ENCODE measurements around the gene CYGB. TPM values are rescaled to one million over a fixed set of nuclear protein-coding genes. Genes with fewer than 3 reads are reported as not detected.
"Not testable (repeated sequence)": the region's sequence is repeated elsewhere in the genome, so short reads cannot be mapped to it uniquely, and the experiment has no call there.

The CYGB gene
- total and polyA plus RNA-seq, 5 donors from 2014 or later = not detected

GRCh38 chr17:76566613-76566943 lies 29.1 kb upstream of the CYGB start:
- DNase-seq (no peak), ATAC-seq (ENCODE audit: low read depth in 2 of 2) (no peak)
- no peaks in the 10 kb centered on the region for H3K27me3 ChIP-seq (ENCODE audit: control insufficient read depth, insufficient read depth, low read length)
- peaks cover 35% of the 10 kb centered on the region for H3K36me3 ChIP-seq (ENCODE audit: control insufficient read depth, insufficient read depth, low read length)
- Mint-ChIP-seq H3K27ac (no peak overlapping the region), H3K4me3 (no peak overlapping the region), H3K4me1 (peaks cover 4 to 25% (median 14%) of the 10 kb centered on the region in 4 donors), H3K27me3 (no peaks in the 10 kb centered on the region), H3K9me3 (no peaks in the 10 kb centered on the region), H3K36me3 (peaks cover 26% of the 10 kb centered on the region)
- peaks cover 5% of the 10 kb centered on the region for H3K4me1 ChIP-seq (ENCODE audit: control insufficient read depth, insufficient read depth, low read length, poor library complexity, severe bottlenecking)
- H3K27ac ChIP-seq (ENCODE audit: insufficient read depth, low read length, poor library complexity, severe bottlenecking) = no peak overlapping the region
- no peaks in the 10 kb centered on the region for H3K9me3 ChIP-seq (ENCODE audit: control insufficient read depth in 2 of 2, low read length in 2 of 2)
- H3K4me3 ChIP-seq (ENCODE audit: low read depth, low read length) = no peak overlapping the region

GRCh38 chr17:76565728-76566612 lies 28.5 kb upstream of the CYGB start:
- Mint-ChIP-seq H3K4me3 (no peak overlapping the region), H3K4me1 (peaks cover 10 to 32% (median 16%) of the 10 kb centered on the region in 4 donors), H3K27ac (peak overlapping the region; percentile 24 to 36 (median 26)), H3K9me3 (no peaks in the 10 kb centered on the region), H3K27me3 (no peaks in the 10 kb centered on the region), H3K36me3 (peaks cover 27% of the 10 kb centered on the region)
- no peak overlapping the region for H3K27ac ChIP-seq (ENCODE audit: insufficient read depth, low read length, poor library complexity, severe bottlenecking)
- no peak overlapping the region for H3K4me3 ChIP-seq (ENCODE audit: low read depth, low read length)
- peaks cover 39% of the 10 kb centered on the region for H3K36me3 ChIP-seq (ENCODE audit: control insufficient read depth, insufficient read depth, low read length)
- no peaks in the 10 kb centered on the region for H3K9me3 ChIP-seq (ENCODE audit: control insufficient read depth in 2 of 2, low read length in 2 of 2)
- DNase-seq = no peak
- no peaks in the 10 kb centered on the region for H3K27me3 ChIP-seq (ENCODE audit: control insufficient read depth, insufficient read depth, low read length)
- peaks cover 11% of the 10 kb centered on the region for H3K4me1 ChIP-seq (ENCODE audit: control insufficient read depth, insufficient read depth, low read length, poor library complexity, severe bottlenecking)
- no peak for ATAC-seq (ENCODE audit: low read depth in 2 of 2)

DNA sequence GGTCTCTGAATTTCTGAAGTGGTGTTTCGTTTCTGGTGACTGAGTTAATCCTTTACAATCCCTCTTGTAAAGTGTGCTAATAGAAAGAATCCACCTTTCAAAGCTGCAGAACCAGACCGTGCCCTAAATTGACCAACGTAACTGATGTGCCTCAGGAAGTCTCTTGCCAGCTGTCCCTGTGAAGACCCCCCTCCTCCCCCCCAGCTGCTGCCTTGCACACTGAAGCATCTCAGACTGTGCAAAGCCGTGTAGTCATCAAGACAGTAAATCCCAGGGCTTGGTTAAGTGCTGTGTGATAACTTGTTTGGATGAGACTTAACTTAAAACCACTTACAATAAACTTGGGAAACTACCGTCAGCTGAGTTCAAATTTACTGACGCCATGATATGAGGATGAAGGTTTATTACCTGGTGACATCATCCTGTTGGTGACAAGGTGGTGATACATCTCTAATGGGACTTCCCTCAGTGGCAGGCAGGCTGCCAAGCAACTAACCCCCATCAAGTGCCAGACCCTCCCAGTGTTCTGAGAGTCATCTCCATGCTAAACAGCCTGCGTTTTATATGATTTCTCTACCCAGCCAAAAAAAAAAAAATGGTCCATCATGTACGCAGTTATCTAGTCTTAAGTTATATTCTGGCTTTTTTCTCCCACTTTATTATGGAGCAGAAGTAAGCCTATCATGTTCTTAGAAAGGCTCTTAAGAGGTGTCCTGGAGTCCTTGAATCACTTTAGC lies 27.6 kb upstream of the CYGB start:
- not testable (repeated sequence) for H3K27me3 ChIP-seq (ENCODE audit: control insufficient read depth, insufficient read depth, low read length); H3K4me3 ChIP-seq (ENCODE audit: low read depth, low read length); H3K27ac ChIP-seq (ENCODE audit: insufficient read depth, low read length, poor library complexity, severe bottlenecking); H3K27me3 Mint-ChIP-seq; H3K9me3 ChIP-seq (ENCODE audit: control insufficient read depth in 2 of 2, low read length in 2 of 2); H3K4me3 Mint-ChIP-seq; H3K9me3 Mint-ChIP-seq; DNase-seq
- H3K27ac Mint-ChIP-seq = peak overlapping the region; percentile 24 to 36 (median 26)
- Histone ChIP-seq H3K36me3 (ENCODE audit: control insufficient read depth, insufficient read depth, low read length) (peaks cover 39% of the 10 kb centered on the region), H3K4me1 (ENCODE audit: control insufficient read depth, insufficient read depth, low read length, poor library complexity, severe bottlenecking) (peaks cover 17% of the 10 kb centered on the region)
- peaks cover 28% of the 10 kb centered on the region for H3K36me3 Mint-ChIP-seq
- H3K4me1 Mint-ChIP-seq = peaks cover 12 to 40% (median 19%) of the 10 kb centered on the region in 4 donors
- peak in 1 of 2 donors; percentile 42 for ATAC-seq (ENCODE audit: low read depth in 2 of 2)

DNA sequence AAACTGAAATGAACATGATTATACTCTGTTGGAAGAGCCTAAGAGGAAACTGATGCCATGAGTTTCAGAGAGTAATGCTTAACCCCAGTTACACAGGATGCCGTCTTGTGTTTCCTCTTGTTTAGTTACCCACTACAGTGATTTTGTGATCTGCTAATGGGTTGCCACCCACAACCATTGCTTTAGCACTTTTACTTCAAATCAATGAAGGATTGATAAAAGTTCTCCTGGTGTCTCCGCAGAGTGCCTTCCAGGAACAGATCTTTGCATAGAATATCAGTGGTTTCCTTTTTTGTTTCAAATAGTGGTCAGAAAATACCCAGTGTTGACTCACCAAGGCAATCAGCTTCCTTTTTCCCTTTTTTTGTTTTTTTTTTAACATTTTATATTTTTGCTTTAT lies 25.9 kb upstream of the CYGB start:
- H3K4me1 Mint-ChIP-seq = peaks cover 23 to 54% (median 30%) of the 10 kb centered on the region in 4 donors
- H3K27ac Mint-ChIP-seq = peak overlapping the region in 1 of 3 donors; percentile 71
- ATAC-seq (ENCODE audit: low read depth in 2 of 2); H3K9me3 ChIP-seq (ENCODE audit: control insufficient read depth in 2 of 2, low read length in 2 of 2); H3K27me3 Mint-ChIP-seq; H3K9me3 Mint-ChIP-seq; H3K4me3 ChIP-seq (ENCODE audit: low read depth, low read length); H3K27me3 ChIP-seq (ENCODE audit: control insufficient read depth, insufficient read depth, low read length); H3K27ac ChIP-seq (ENCODE audit: insufficient read depth, low read length, poor library complexity, severe bottlenecking); H3K4me3 Mint-ChIP-seq; DNase-seq: not testable (repeated sequence)
- Histone ChIP-seq H3K36me3 (ENCODE audit: control insufficient read depth, insufficient read depth, low read length) (peaks cover 39% of the 10 kb centered on the region), H3K4me1 (ENCODE audit: control insufficient read depth, insufficient read depth, low read length, poor library complexity, severe bottlenecking) (peaks cover 35% of the 10 kb centered on the region)
- H3K36me3 Mint-ChIP-seq = peaks cover 31% of the 10 kb centered on the region

DNA sequence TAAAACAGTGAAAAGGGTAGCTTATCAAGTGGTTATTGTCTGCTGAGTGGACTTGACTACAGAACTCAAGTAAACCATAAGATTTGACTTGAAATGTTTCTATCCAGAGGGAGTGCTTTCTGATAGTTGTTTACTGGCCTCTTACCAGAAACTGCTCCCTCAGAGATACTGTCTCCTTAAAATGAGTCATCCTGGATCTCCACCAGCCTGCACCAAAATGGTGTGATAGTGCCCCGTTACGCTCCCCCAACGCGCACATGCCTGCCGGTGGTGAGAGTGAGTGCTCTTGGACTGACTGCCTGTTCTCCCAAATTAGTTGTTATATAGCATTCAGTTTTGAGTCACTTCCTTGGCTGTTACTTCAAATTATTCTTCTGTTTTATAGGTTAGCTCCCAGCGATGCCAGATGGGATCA lies 25.2 kb upstream of the CYGB start:
- Mint-ChIP-seq H3K27me3 (no peaks in the 10 kb centered on the region), H3K36me3 (peaks cover 31% of the 10 kb centered on the region), H3K4me1 (peaks cover 23 to 57% (median 35%) of the 10 kb centered on the region in 4 donors), H3K27ac (peak overlapping the region in 2 of 3 donors; percentile 43 to 71), H3K9me3 (no peaks in the 10 kb centered on the region), H3K4me3 (peak overlapping the region in 2 of 4 donors; percentile 26 to 45)
- ATAC-seq (ENCODE audit: low read depth in 2 of 2) (no peak), DNase-seq (no peak)
- Histone ChIP-seq H3K9me3 (ENCODE audit: control insufficient read depth in 2 of 2, low read length in 2 of 2) (no peaks in the 10 kb centered on the region), H3K4me1 (ENCODE audit: control insufficient read depth, insufficient read depth, low read length, poor library complexity, severe bottlenecking) (peaks cover 42% of the 10 kb centered on the region), H3K36me3 (ENCODE audit: control insufficient read depth, insufficient read depth, low read length) (peaks cover 39% of the 10 kb centered on the region), H3K27me3 (ENCODE audit: control insufficient read depth, insufficient read depth, low read length) (no peaks in the 10 kb centered on the region), H3K27ac (ENCODE audit: insufficient read depth, low read length, poor library complexity, severe bottlenecking) (no peak overlapping the region), H3K4me3 (ENCODE audit: low read depth, low read length) (no peak overlapping the region)

DNA sequence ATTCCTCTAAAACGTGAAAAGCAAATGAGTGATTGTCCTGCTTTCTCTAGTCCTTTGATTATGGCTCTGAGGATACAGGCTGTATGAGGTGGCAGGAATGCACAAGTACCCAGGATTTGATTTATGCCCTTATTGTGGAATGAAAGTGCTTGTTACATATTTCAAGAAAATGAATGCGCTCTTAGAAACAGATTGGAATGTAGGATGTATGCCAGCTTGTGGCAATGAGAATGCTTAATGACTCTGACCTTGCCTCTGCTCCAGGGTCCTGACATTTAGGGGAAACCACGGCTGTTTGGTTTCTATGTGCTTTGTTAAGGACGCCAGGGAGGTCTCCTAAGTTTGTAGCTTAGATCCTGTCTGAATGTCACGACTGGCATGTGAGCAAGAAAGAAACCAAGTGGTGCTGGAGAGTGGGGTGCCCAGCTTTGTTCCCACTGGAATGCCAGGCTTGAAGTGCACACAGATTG lies 24.3 kb upstream of the CYGB start:
- Mint-ChIP-seq H3K27me3 (no peaks in the 10 kb centered on the region), H3K9me3 (peaks cover 0 to 2% (median 0%) of the 10 kb centered on the region in 7 donors), H3K36me3 (peaks cover 31% of the 10 kb centered on the region), H3K4me1 (peaks cover 23 to 64% (median 41%) of the 10 kb centered on the region in 4 donors), H3K4me3 (peak overlapping the region; percentile 29 to 73 (median 52)), H3K27ac (peak overlapping the region; percentile 52 to 77 (median 67))
- peaks cover 49% of the 10 kb centered on the region for H3K4me1 ChIP-seq (ENCODE audit: control insufficient read depth, insufficient read depth, low read length, poor library complexity, severe bottlenecking)
- H3K27ac ChIP-seq (ENCODE audit: insufficient read depth, low read length, poor library complexity, severe bottlenecking) = peak overlapping the region; percentile 30
- H3K4me3 ChIP-seq (ENCODE audit: low read depth, low read length) = peak overlapping the region; percentile 42
- H3K9me3 ChIP-seq (ENCODE audit: control insufficient read depth in 2 of 2, low read length in 2 of 2) = no peaks in the 10 kb centered on the region
- H3K36me3 ChIP-seq (ENCODE audit: control insufficient read depth, insufficient read depth, low read length) = peaks cover 39% of the 10 kb centered on the region
- DNase-seq = no peak
- H3K27me3 ChIP-seq (ENCODE audit: control insufficient read depth, insufficient read depth, low read length) = no peaks in the 10 kb centered on the region
- no peak for ATAC-seq (ENCODE audit: low read depth in 2 of 2)

DNA sequence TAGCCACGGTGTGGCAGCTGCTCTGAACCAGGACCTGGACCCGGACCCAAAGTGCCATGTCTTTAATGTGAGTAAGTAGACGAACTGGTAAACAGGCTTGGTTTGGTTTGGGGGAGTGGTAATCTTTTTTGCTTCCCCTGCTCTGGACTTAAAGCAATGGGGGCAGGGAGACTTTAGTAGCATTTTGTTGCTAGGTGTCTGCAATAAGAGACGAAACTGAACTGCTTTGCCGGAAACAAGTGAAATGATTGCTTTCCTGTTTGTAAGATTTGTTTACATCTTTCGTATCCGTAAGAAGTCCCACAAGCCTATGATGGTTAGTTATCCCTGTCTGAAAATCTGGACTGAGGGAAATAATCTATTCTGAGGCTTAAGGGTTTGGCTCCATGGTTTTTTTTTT lies 23.8 kb upstream of the CYGB start:
- no peaks in the 10 kb centered on the region for H3K27me3 ChIP-seq (ENCODE audit: control insufficient read depth, insufficient read depth, low read length)
- ATAC-seq (ENCODE audit: low read depth in 2 of 2) (no peak), DNase-seq (peak in 2 of 3 donors; percentile 28 to 42)
- Mint-ChIP-seq H3K27me3 (no peaks in the 10 kb centered on the region), H3K36me3 (peaks cover 30% of the 10 kb centered on the region), H3K9me3 (peaks cover 0 to 2% (median 0%) of the 10 kb centered on the region in 7 donors), H3K4me1 (peaks cover 23 to 68% (median 43%) of the 10 kb centered on the region in 4 donors), H3K4me3 (peak overlapping the region; percentile 33 to 73 (median 69)), H3K27ac (peak overlapping the region in 2 of 3 donors; percentile 67 to 77)
- H3K27ac ChIP-seq (ENCODE audit: insufficient read depth, low read length, poor library complexity, severe bottlenecking) = peak overlapping the region; percentile 45
- peaks cover 54% of the 10 kb centered on the region for H3K4me1 ChIP-seq (ENCODE audit: control insufficient read depth, insufficient read depth, low read length, poor library complexity, severe bottlenecking)
- peaks cover 39% of the 10 kb centered on the region for H3K36me3 ChIP-seq (ENCODE audit: control insufficient read depth, insufficient read depth, low read length)
- no peaks in the 10 kb centered on the region for H3K9me3 ChIP-seq (ENCODE audit: control insufficient read depth in 2 of 2, low read length in 2 of 2)
- H3K4me3 ChIP-seq (ENCODE audit: low read depth, low read length) = peak overlapping the region; percentile 42

Measured in CD4-positive, CD25-positive, alpha-beta regulatory T cell (primary cell).